HG02610 (cell line): Measurements from ENCODE around the gene C6orf52.

Experiments
- ATAC-seq: cut with Tn5 transposase; IDR thresholded peaks from one replicate; pipeline ENCODE4 v1.9.1; 2021; ENCODE audit warnings: mild to moderate bottlenecking, moderate library complexity; ENCODE audit not compliant: unreplicated experiment

Gene C6orf52

GRCh38 chr6:10658910-10659698, 35.3 kb downstream of the C6orf52 start:
- no peak for ATAC-seq

GRCh38 chr6:10655508-10656055, 38.8 kb downstream of the C6orf52 start:
- ATAC-seq, result peak; percentile 71

GRCh38 chr6:10644225-10644624, 50.2 kb downstream of the C6orf52 start:
- ATAC-seq, result no peak

GRCh38 chr6:10643201-10643651, 51.2 kb downstream of the C6orf52 start:
- peak; percentile 91 for ATAC-seq

GRCh38 chr6:10641528-10641927, 52.9 kb downstream of the C6orf52 start:
- no peak for ATAC-seq

- no peak for ATAC-seq
Measured at GRCh38 chr6:10640412-10640811, 54.0 kb downstream of the C6orf52 start.

- ATAC-seq, result peak; percentile 99
Measured at GRCh38 chr6:10633216-10633615, 61.2 kb downstream of the C6orf52 start.

- ATAC-seq, result no peak
Measured at GRCh38 chr6:10630178-10630577, 64.2 kb downstream of the C6orf52 start.

GRCh38 chr6:10627800-10628199, 66.6 kb downstream of the C6orf52 start:
- no peak for ATAC-seq

- ATAC-seq, result no peak
Measured at GRCh38 chr6:10626154-10626741, 68.2 kb downstream of the C6orf52 start.

- no peak for ATAC-seq
Measured at GRCh38 chr6:10624836-10625235, 69.6 kb downstream of the C6orf52 start.

- no peak for ATAC-seq
Measured at GRCh38 chr6:10621847-10622246, 72.6 kb downstream of the C6orf52 start.
